Activated CD4-positive, CD25-positive, alpha-beta regulatory T cell treated with anti-CD3 and anti-CD28 coated beads, Interleukin-2, amount 50 U/mL, for 72 hours (primary cell): ENCODE data around the gene DAAM2.

ENCODE experiments used
- DNase-seq: peaks from one replicate; pipeline ENCODE4 v3.0.0; 2021

DAAM2 gene

GRCh38 chr6:39790772-39791171 lies 1.4 kb upstream of the DAAM2 start:
- DNase-seq, result no peak

GRCh38 chr6:39791311-39791710 lies 865 bp upstream of the DAAM2 start:
- DNase-seq, result no peak

GRCh38 chr6:39792540-39793450 lies 619 bp downstream of the DAAM2 start:
- no peak for DNase-seq

GRCh38 chr6:39793516-39793915 lies 1.3 kb downstream of the DAAM2 start:
- DNase-seq, result no peak

- no peak for DNase-seq
Measured at GRCh38 chr6:39794231-39794630, 2.1 kb downstream of the DAAM2 start.

GRCh38 chr6:39797751-39798150 lies 5.6 kb downstream of the DAAM2 start:
- DNase-seq, result no peak

- no peak for DNase-seq
Measured at GRCh38 chr6:39800034-39801032, 8.2 kb downstream of the DAAM2 start.

GRCh38 chr6:39801456-39802251 lies 9.5 kb downstream of the DAAM2 start:
- no peak for DNase-seq

GRCh38 chr6:39803872-39804271 lies 11.7 kb downstream of the DAAM2 start:
- DNase-seq, result no peak

- no peak for DNase-seq
Measured at GRCh38 chr6:39804466-39805065, 12.4 kb downstream of the DAAM2 start.

- DNase-seq, result no peak
Measured at GRCh38 chr6:39806278-39806677, 14.1 kb downstream of the DAAM2 start.

- no peak for DNase-seq
Measured at GRCh38 chr6:39808346-39808745, 16.2 kb downstream of the DAAM2 start.

- DNase-seq, result no peak
Measured at GRCh38 chr6:39808964-39809363, 16.8 kb downstream of the DAAM2 start.

GRCh38 chr6:39811835-39812345 lies 19.7 kb downstream of the DAAM2 start:
- no peak for DNase-seq

- DNase-seq, result no peak
Measured at GRCh38 chr6:39812496-39812852, 20.3 kb downstream of the DAAM2 start.

GRCh38 chr6:39812853-39813533 lies 20.8 kb downstream of the DAAM2 start:
- DNase-seq, result no peak

- DNase-seq, result no peak
Measured at GRCh38 chr6:39814236-39814635, 22.1 kb downstream of the DAAM2 start.

- DNase-seq, result no peak
Measured at GRCh38 chr6:39815356-39815755, 23.2 kb downstream of the DAAM2 start.

- DNase-seq, result no peak
Measured at GRCh38 chr6:39816747-39817146, 24.6 kb downstream of the DAAM2 start.

- DNase-seq, result no peak
Measured at GRCh38 chr6:39818695-39819094, 26.5 kb downstream of the DAAM2 start.

GRCh38 chr6:39819228-39819627 lies 27.1 kb downstream of the DAAM2 start:
- no peak for DNase-seq

GRCh38 chr6:39819676-39820075 lies 27.5 kb downstream of the DAAM2 start:
- no peak for DNase-seq
